Upper lobe of right lung (tissue), 1 donor: ENCODE data around the gene LEMD1. TPM values are rescaled to one million over a fixed set of nuclear protein-coding genes. Genes with fewer than 3 reads are reported as not detected.

Experiments
- ATAC-seq: fragments of 200-7000 bp; cut with Tn5 transposase; one replicate; pipeline ENCODE4 v1.9.1; 2020; ENCODE audit warnings: mild to moderate bottlenecking, moderate library complexity
- DNase-seq: peaks from one replicate; pipeline ENCODE4 v3.0.0-alpha.2; 2020
- H3K27ac ChIP-seq: fragments of 200-600 bp; one replicate; pipeline ENCODE4 v1.8.0; 2022
- H3K27me3 ChIP-seq: fragments of 200-600 bp; one replicate; pipeline ENCODE4 v1.8.0; 2022; ENCODE audit warnings: mild to moderate bottlenecking
- H3K36me3 ChIP-seq: fragments of 200-600 bp; one replicate; pipeline ENCODE4 v1.8.0; 2022
- H3K4me1 ChIP-seq: fragments of 200-600 bp; one replicate; pipeline ENCODE4 v1.8.0; 2022
- H3K4me3 ChIP-seq: fragments of 200-600 bp; one replicate; pipeline ENCODE4 v1.8.0; 2022; ENCODE audit warnings: mild to moderate bottlenecking
- H3K9me3 ChIP-seq: fragments of 200-600 bp; one replicate; pipeline ENCODE4 v1.8.0; 2022
- intact Hi-C: fragments of 100-400 bp; cut with DNase I; formaldehyde crosslinking; loops from one replicate; pipeline ENCODE4 v1.11.0; 2022
- total RNA-seq: library from RNA; stranded (reverse); fragmentation: NEBNext Ultra II Directional; extraction: Animal tissue kit (Norgen Biotek cat#: 25700); gene quantifications from one replicate; pipeline ENCODE4 v1.2.1, GENCODE V29; 2021
- TF ChIP-seq, protein P1 (sequence below): fragments of 200-600 bp; IDR thresholded peaks from one replicate; pipeline ENCODE4 v1.8.0; 2022; ENCODE audit warnings: antibody characterized with exemption
- donor health status: DM: no; HTN: yes; CAD: no; lungs with severe emphysema.

The LEMD1 gene
- total RNA-seq, 1 donor from 2014 or later, result 2.1 TPM

- Histone ChIP-seq H3K4me1 (peaks cover 21% of the 10 kb centered on the region), H3K27ac (no peak overlapping the region), H3K9me3 (no peaks in the 10 kb centered on the region), H3K27me3 (no peaks in the 10 kb centered on the region), H3K36me3 (no peaks in the 10 kb centered on the region), H3K4me3 (no peak overlapping the region)
- intact Hi-C loops, result no loop called here
- ATAC-seq (no peak), DNase-seq (no peak)
- TF ChIP-seq, protein P1, sequence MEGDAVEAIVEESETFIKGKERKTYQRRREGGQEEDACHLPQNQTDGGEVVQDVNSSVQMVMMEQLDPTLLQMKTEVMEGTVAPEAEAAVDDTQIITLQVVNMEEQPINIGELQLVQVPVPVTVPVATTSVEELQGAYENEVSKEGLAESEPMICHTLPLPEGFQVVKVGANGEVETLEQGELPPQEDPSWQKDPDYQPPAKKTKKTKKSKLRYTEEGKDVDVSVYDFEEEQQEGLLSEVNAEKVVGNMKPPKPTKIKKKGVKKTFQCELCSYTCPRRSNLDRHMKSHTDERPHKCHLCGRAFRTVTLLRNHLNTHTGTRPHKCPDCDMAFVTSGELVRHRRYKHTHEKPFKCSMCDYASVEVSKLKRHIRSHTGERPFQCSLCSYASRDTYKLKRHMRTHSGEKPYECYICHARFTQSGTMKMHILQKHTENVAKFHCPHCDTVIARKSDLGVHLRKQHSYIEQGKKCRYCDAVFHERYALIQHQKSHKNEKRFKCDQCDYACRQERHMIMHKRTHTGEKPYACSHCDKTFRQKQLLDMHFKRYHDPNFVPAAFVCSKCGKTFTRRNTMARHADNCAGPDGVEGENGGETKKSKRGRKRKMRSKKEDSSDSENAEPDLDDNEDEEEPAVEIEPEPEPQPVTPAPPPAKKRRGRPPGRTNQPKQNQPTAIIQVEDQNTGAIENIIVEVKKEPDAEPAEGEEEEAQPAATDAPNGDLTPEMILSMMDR, result no peak
These were observed 48.6 kb downstream of the LEMD1 start for GRCh38 chr1:205373022-205373797.

GRCh38 chr1:205371871-205372660 is 49.8 kb downstream of the LEMD1 start:
- DNase-seq (no peak), ATAC-seq (no peak)
- Histone ChIP-seq H3K9me3 (no peaks in the 10 kb centered on the region), H3K4me1 (peaks cover 21% of the 10 kb centered on the region), H3K36me3 (no peaks in the 10 kb centered on the region), H3K4me3 (no peak overlapping the region), H3K27me3 (no peaks in the 10 kb centered on the region), H3K27ac (no peak overlapping the region)
- TF ChIP-seq, protein P1, result no peak
- intact Hi-C loops, result no loop called here

DNA sequence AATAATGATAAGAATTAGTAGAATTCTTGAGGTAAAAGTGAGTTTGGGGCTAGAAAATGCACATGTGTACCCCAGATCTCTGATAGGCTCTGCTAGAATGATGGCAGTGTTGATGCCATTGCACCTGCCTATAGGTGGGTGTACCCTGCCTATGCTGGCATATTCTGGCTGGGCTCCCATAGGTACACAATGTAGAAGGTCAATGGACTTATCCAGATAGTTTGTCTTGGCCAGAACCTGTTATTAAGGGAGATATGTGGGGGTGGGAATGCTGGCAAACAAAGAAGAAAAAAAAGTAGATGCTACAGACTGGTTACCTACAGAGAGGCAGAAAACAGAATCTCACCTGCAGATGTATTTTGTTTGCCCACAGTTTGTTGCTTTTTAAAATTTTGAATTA is 51.1 kb downstream of the LEMD1 start:
- Histone ChIP-seq H3K4me3 (no peak overlapping the region), H3K27ac (no peak overlapping the region), H3K4me1 (peaks cover 16% of the 10 kb centered on the region), H3K9me3 (no peaks in the 10 kb centered on the region), H3K27me3 (no peaks in the 10 kb centered on the region), H3K36me3 (no peaks in the 10 kb centered on the region)
- TF ChIP-seq, protein P1, result no peak
- ATAC-seq, result no peak
- intact Hi-C loops, result no loop called here
- DNase-seq, result no peak

DNA sequence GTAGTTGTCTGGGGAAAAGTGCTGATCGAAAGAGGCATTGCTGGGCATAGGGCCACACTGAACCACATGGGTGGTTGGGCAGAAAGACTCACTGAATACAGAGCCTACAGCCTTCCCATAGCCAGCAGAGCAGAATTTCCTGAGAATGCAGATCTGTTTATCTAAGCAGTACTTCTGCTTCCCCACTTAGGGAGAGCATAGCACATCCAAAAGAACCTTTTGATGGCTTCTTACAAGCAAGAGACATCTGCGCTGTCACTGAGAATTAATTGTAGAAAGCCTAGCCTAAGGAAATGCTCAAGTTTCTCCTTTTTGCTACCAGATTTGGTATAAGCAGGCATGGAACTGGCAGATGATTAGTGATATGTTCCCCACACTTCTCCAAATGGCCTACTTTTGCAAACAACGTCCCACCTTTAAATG is 52.1 kb downstream of the LEMD1 start:
- Histone ChIP-seq H3K27me3 (no peaks in the 10 kb centered on the region), H3K9me3 (no peaks in the 10 kb centered on the region), H3K4me3 (no peak overlapping the region), H3K4me1 (peaks cover 15% of the 10 kb centered on the region), H3K36me3 (no peaks in the 10 kb centered on the region), H3K27ac (no peak overlapping the region)
- no peak for DNase-seq
- TF ChIP-seq, protein P1, result no peak
- intact Hi-C loops, result no loop called here
- no peak for ATAC-seq

DNA sequence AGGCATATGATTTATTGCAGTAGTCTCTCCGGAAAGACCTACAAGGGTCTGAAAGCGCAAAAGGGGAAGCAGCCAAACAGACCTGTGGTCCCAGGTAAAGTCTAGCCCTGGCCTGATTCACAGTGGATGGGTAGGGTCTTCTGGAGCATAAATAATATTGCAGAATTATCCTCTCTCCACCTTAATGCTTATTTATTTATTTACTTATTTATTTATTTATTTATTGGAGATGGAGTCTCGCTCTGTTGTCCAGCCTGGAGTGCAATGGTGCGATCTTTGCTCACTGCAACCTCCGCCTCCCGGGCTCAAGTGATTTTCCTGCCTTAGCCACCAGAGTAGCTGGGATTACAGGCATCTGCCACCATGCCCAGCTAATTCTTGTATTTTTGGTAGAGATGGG is 53.4 kb downstream of the LEMD1 start:
- no peak for DNase-seq
- Histone ChIP-seq H3K36me3 (no peaks in the 10 kb centered on the region), H3K9me3 (no peaks in the 10 kb centered on the region), H3K27ac (no peak overlapping the region), H3K4me3 (no peak overlapping the region), H3K4me1 (peaks cover 8% of the 10 kb centered on the region), H3K27me3 (no peaks in the 10 kb centered on the region)
- ATAC-seq, result no peak
- TF ChIP-seq, protein P1, result no peak
- intact Hi-C loops, result no loop called here
